GM15510 (cell line): ENCODE data around the gene SH2D1B.

ENCODE experiments used
- POLR2A ChIP-seq: IDR thresholded peaks from 3 replicates; pipeline ENCODE4 v1.6.1; 2011; ENCODE audit warnings: borderline replicate concordance; ENCODE audit not compliant: insufficient read length; ENCODE audit errors: extremely low read depth

SH2D1B gene

GRCh38 chr1:162363823-162364222, 48.1 kb downstream of the SH2D1B start:
- no peak for TF ChIP-seq POLR2A

- TF ChIP-seq POLR2A: no peak
Measured at GRCh38 chr1:162361349-162361748, 50.6 kb downstream of the SH2D1B start.

GRCh38 chr1:162360874-162361260, 51.1 kb downstream of the SH2D1B start:
- TF ChIP-seq POLR2A: no peak

GRCh38 chr1:162360237-162360873, 51.6 kb downstream of the SH2D1B start:
- TF ChIP-seq POLR2A: no peak

GRCh38 chr1:162359523-162360236, 52.3 kb downstream of the SH2D1B start:
- TF ChIP-seq POLR2A: no peak

- no peak for TF ChIP-seq POLR2A
Measured at GRCh38 chr1:162358928-162359327, 53.0 kb downstream of the SH2D1B start.

GRCh38 chr1:162357681-162358266, 54.2 kb downstream of the SH2D1B start:
- TF ChIP-seq POLR2A: no peak

- no peak for TF ChIP-seq POLR2A
Measured at GRCh38 chr1:162353702-162354101, 58.2 kb downstream of the SH2D1B start.

GRCh38 chr1:162353078-162353477, 58.9 kb downstream of the SH2D1B start:
- no peak for TF ChIP-seq POLR2A

GRCh38 chr1:162351246-162351842, 60.6 kb downstream of the SH2D1B start:
- TF ChIP-seq POLR2A: no peak

GRCh38 chr1:162349635-162350330, 62.2 kb downstream of the SH2D1B start:
- TF ChIP-seq POLR2A: no peak

- no peak for TF ChIP-seq POLR2A
Measured at GRCh38 chr1:162347281-162347680, 64.7 kb downstream of the SH2D1B start.
